KMS-11 (cell line): ENCODE data around the gene IL1R2.

Source experiments
- H2AFZ ChIP-seq: fragments of 200-600 bp; sonication (generic); 2 replicates; pipeline ENCODE4 v1.6.1; 2016; ENCODE audit warnings: antibody characterized with exemption, mixed run types, low read depth
- H3K27ac ChIP-seq: fragments of 200-600 bp; sonication (generic); 2 replicates; pipeline ENCODE4 v1.6.1; 2016; ENCODE audit warnings: mild to moderate bottlenecking, mixed run types
- H3K27me3 ChIP-seq: fragments of 200-600 bp; sonication (generic); 2 replicates; pipeline ENCODE4 v1.6.1; 2017; ENCODE audit warnings: mild to moderate bottlenecking, low read depth, mixed run types, moderate library complexity; ENCODE audit not compliant: insufficient read depth
- H3K36me3 ChIP-seq: fragments of 200-600 bp; sonication (generic); 2 replicates; pipeline ENCODE4 v1.6.1; 2017; ENCODE audit warnings: mild to moderate bottlenecking, mixed run types; ENCODE audit not compliant: insufficient read depth
- H3K4me1 ChIP-seq: fragments of 200-600 bp; sonication (generic); 2 replicates; pipeline ENCODE4 v1.6.1; 2016; ENCODE audit warnings: mild to moderate bottlenecking, low read depth, mixed run types; ENCODE audit not compliant: poor library complexity, severe bottlenecking
- H3K4me2 ChIP-seq: fragments of 200-600 bp; sonication (generic); 2 replicates; pipeline ENCODE4 v1.7.0; 2016; ENCODE audit warnings: mild to moderate bottlenecking, mixed run types
- H3K4me3 ChIP-seq: fragments of 200-600 bp; sonication (generic); IDR thresholded peaks from 2 replicates; pipeline ENCODE4 v1.6.1; 2017; ENCODE audit warnings: low read depth, low read length, mixed read lengths; ENCODE audit not compliant: insufficient read depth
- H3K79me2 ChIP-seq: fragments of 200-600 bp; sonication (generic); 2 replicates; pipeline ENCODE4 v1.6.1; 2016; ENCODE audit warnings: low read depth, mixed run types; ENCODE audit not compliant: insufficient read depth
- H3K9ac ChIP-seq: fragments of 200-600 bp; sonication (generic); 2 replicates; pipeline ENCODE4 v1.6.1; 2016; ENCODE audit warnings: mild to moderate bottlenecking, mixed run types
- H4K20me1 ChIP-seq: fragments of 200-600 bp; sonication (generic); 2 replicates; pipeline ENCODE4 v1.6.1; 2016; ENCODE audit warnings: mild to moderate bottlenecking, mixed run types; ENCODE audit not compliant: insufficient read depth
- CTCF ChIP-seq: fragments of 200-600 bp; sonication (generic); conservative IDR thresholded peaks from 2 replicates; pipeline ENCODE4 v1.6.1; 2017; ENCODE audit warnings: low read depth, mild to moderate bottlenecking, antibody characterized with exemption, low read length, moderate library complexity, mixed read lengths

The IL1R2 gene

GRCh38 chr2:101985101-101985792 is 6.5 kb upstream of the IL1R2 start:
- no peaks in the 10 kb centered on the region for H3K79me2 ChIP-seq
- no peaks in the 10 kb centered on the region for H3K27me3 ChIP-seq
- no peaks in the 10 kb centered on the region for H3K36me3 ChIP-seq
- no peak for TF ChIP-seq CTCF
- no peak overlapping the region for H3K4me3 ChIP-seq
- no peaks in the 10 kb centered on the region for H4K20me1 ChIP-seq
- H3K27ac ChIP-seq: no peak overlapping the region
- no peak overlapping the region for H2AFZ ChIP-seq
- H3K9ac ChIP-seq: no peak overlapping the region
- H3K4me1 ChIP-seq: no peaks in the 10 kb centered on the region
- no peak overlapping the region for H3K4me2 ChIP-seq

GRCh38 chr2:101985793-101986164 is 6.0 kb upstream of the IL1R2 start:
- H3K27me3 ChIP-seq: no peaks in the 10 kb centered on the region
- H3K4me2 ChIP-seq: no peak overlapping the region
- no peak overlapping the region for H2AFZ ChIP-seq
- no peaks in the 10 kb centered on the region for H4K20me1 ChIP-seq
- H3K27ac ChIP-seq: no peak overlapping the region
- no peak overlapping the region for H3K4me3 ChIP-seq
- no peak overlapping the region for H3K9ac ChIP-seq
- H3K4me1 ChIP-seq: no peaks in the 10 kb centered on the region
- TF ChIP-seq CTCF: no peak
- H3K36me3 ChIP-seq: no peaks in the 10 kb centered on the region
- H3K79me2 ChIP-seq: no peaks in the 10 kb centered on the region

- no peaks in the 10 kb centered on the region for H4K20me1 ChIP-seq
- no peak for TF ChIP-seq CTCF
- no peaks in the 10 kb centered on the region for H3K4me1 ChIP-seq
- no peaks in the 10 kb centered on the region for H3K36me3 ChIP-seq
- H3K4me2 ChIP-seq: no peak overlapping the region
- no peak overlapping the region for H3K27ac ChIP-seq
- H2AFZ ChIP-seq: no peak overlapping the region
- no peak overlapping the region for H3K9ac ChIP-seq
- no peaks in the 10 kb centered on the region for H3K27me3 ChIP-seq
- no peak overlapping the region for H3K4me3 ChIP-seq
- H3K79me2 ChIP-seq: no peaks in the 10 kb centered on the region
Observed at GRCh38 chr2:101986376-101986775, 5.4 kb upstream of the IL1R2 start.

- Histone ChIP-seq H3K79me2 (no peaks in the 10 kb centered on the region), H4K20me1 (no peaks in the 10 kb centered on the region), H3K27me3 (no peaks in the 10 kb centered on the region), H3K27ac (no peak overlapping the region), H3K4me2 (no peak overlapping the region), H3K4me1 (no peaks in the 10 kb centered on the region), H3K4me3 (no peak overlapping the region), H3K36me3 (no peaks in the 10 kb centered on the region), H2AFZ (no peak overlapping the region), H3K9ac (no peak overlapping the region)
- no peak for TF ChIP-seq CTCF
Observed at GRCh38 chr2:101986804-101987740, 4.7 kb upstream of the IL1R2 start.
